CD8-positive, alpha-beta memory T cell (primary cell): ENCODE measurements around the gene SH3PXD2B. TPM values are rescaled to one million over a fixed set of nuclear protein-coding genes. Genes with fewer than 3 reads are reported as not detected.

Experiments
- CTCF ChIA-PET: fragments of 350-600 bp; sonication (Branson Sonifier 250); formaldehyde crosslinking; loops from one replicate; lab custom pipeline; 2021; ENCODE audit warnings: antibody characterized with exemption; lab: Charles Lee
- POLR2A ChIA-PET: fragments of 350-600 bp; sonication (Branson Sonifier 250); formaldehyde crosslinking; loops from one replicate; lab custom pipeline; 2021; ENCODE audit warnings: antibody characterized with exemption; lab: Charles Lee
- DNase-seq, 5 donors: peaks; one replicate each; pipeline versions ENCODE4 v3.0.0 to v3.0.0-alpha.2; 2020 to 2022; ENCODE audit warnings: mixed read lengths in 1 of 5
- H3K27ac ChIP-seq: one replicate; pipeline ENCODE4 v1.7.0; 2013; ENCODE audit warnings: low read depth, mild to moderate bottlenecking, low read length, moderate library complexity
- H3K27me3 ChIP-seq: 2 replicates; pipeline ENCODE4 v1.7.0; 2013; ENCODE audit warnings: low read length, mild to moderate bottlenecking; ENCODE audit not compliant: insufficient read depth, poor library complexity, severe bottlenecking
- H3K36me3 ChIP-seq: 2 replicates; pipeline ENCODE4 v1.7.0; 2013; ENCODE audit warnings: mild to moderate bottlenecking, low read length, moderate library complexity; ENCODE audit not compliant: insufficient read depth
- H3K4me1 ChIP-seq: 2 replicates; pipeline ENCODE4 v1.7.0; 2013; ENCODE audit warnings: mild to moderate bottlenecking, low read length, moderate library complexity; ENCODE audit not compliant: insufficient read depth
- H3K4me3 ChIP-seq: 2 replicates; pipeline ENCODE4 v1.7.0; 2013; ENCODE audit warnings: mild to moderate bottlenecking, low read length
- H3K9me3 ChIP-seq: 2 replicates; pipeline ENCODE4 v1.7.0; 2013; ENCODE audit warnings: mild to moderate bottlenecking, low read length
- H3K27ac Mint-ChIP-seq, 8 donors: one replicate each; pipeline ENCODE4 v1.8.0; 2020 to 2021; ENCODE audit warnings: mixed read lengths in 8 of 8, mild to moderate bottlenecking in 6 of 8, inconsistent platforms in 3 of 8, moderate library complexity in 3 of 8
- H3K27me3 Mint-ChIP-seq, 2 donors: one replicate each; pipeline ENCODE4 v1.8.0; 2020 to 2021; ENCODE audit warnings: mixed read lengths in 2 of 2, mild to moderate bottlenecking in 1 of 2, moderate library complexity in 1 of 2
- H3K36me3 Mint-ChIP-seq, 3 donors: one replicate each; pipeline ENCODE4 v1.8.0; 2020 to 2021; ENCODE audit warnings: mixed read lengths in 3 of 3, inconsistent platforms in 1 of 3, mild to moderate bottlenecking in 1 of 3
- H3K4me1 Mint-ChIP-seq, 3 donors: one replicate each; pipeline ENCODE4 v1.8.0; 2020 to 2021; ENCODE audit warnings: mixed read lengths in 3 of 3, inconsistent platforms in 1 of 3, mild to moderate bottlenecking in 1 of 3
- H3K4me3 Mint-ChIP-seq, 7 donors: one replicate each; pipeline ENCODE4 v1.8.0; 2020 to 2021; ENCODE audit warnings: mixed read lengths in 7 of 7, mild to moderate bottlenecking in 6 of 7, moderate library complexity in 4 of 7, inconsistent platforms in 2 of 7
- H3K9me3 Mint-ChIP-seq, 5 donors: one replicate each; pipeline ENCODE4 v1.8.0; 2020 to 2022; ENCODE audit warnings: mixed read lengths in 5 of 5, mild to moderate bottlenecking in 3 of 5, moderate library complexity in 2 of 5, inconsistent platforms in 1 of 5
- polyA plus RNA-seq: library from polyadenylated mRNA; unstranded; fragments of 300-500 nt; fragmentation: Illumina TruSeq; gene quantifications from one replicate; pipeline ENCODE4 v1.2.3, GENCODE V29; 2021
- total RNA-seq, 2 experiments: library from RNA; stranded (reverse); gene quantifications; one replicate each; pipeline ENCODE4 v1.2.3, GENCODE V29; 2021

Gene SH3PXD2B
- total and polyA plus RNA-seq, 3 experiments from 2014 or later, result 0.09 to 0.15 TPM; not detected in 1

- Mint-ChIP-seq H3K27me3 (peaks cover 11 to 30% of the 10 kb centered on the region in 2 donors), H3K36me3 (no peaks in the 10 kb centered on the region), H3K4me3 (no peak overlapping the region), H3K4me1 (peaks cover 4 to 6% (median 6%) of the 10 kb centered on the region in 3 donors), H3K9me3 (no peaks in the 10 kb centered on the region), H3K27ac (no peak overlapping the region)
- H3K4me3 ChIP-seq, result no peak overlapping the region
- H3K27me3 ChIP-seq, result no peaks in the 10 kb centered on the region
- CTCF ChIA-PET, result interaction anchor here (1.4 kb wide), 1 partner anchor 8 kb away, joined by 3 read pairs; no protein-coding TSS in a partner anchor
- POLR2A ChIA-PET, result no interaction called here
- H3K27ac ChIP-seq, result no peak overlapping the region
- H3K9me3 ChIP-seq, result no peaks in the 10 kb centered on the region
- no peaks in the 10 kb centered on the region for H3K36me3 ChIP-seq
- DNase-seq, result no peak
- no peaks in the 10 kb centered on the region for H3K4me1 ChIP-seq
Measured at GRCh38 chr5:172444110-172444510, 10.2 kb downstream of the SH3PXD2B start.

GRCh38 chr5:172443441-172444109 is 10.8 kb downstream of the SH3PXD2B start:
- Histone ChIP-seq H3K27me3 (no peaks in the 10 kb centered on the region), H3K27ac (no peak overlapping the region), H3K4me1 (no peaks in the 10 kb centered on the region), H3K4me3 (no peak overlapping the region), H3K9me3 (no peaks in the 10 kb centered on the region), H3K36me3 (no peaks in the 10 kb centered on the region)
- peaks cover 11 to 30% of the 10 kb centered on the region in 2 donors for H3K27me3 Mint-ChIP-seq
- no peaks in the 10 kb centered on the region for H3K36me3 Mint-ChIP-seq
- POLR2A ChIA-PET, result no interaction called here
- no peak for DNase-seq
- no peaks in the 10 kb centered on the region for H3K9me3 Mint-ChIP-seq
- H3K27ac Mint-ChIP-seq, result peak overlapping the region in 1 of 8 donors; percentile 91
- H3K4me1 Mint-ChIP-seq, result peaks cover 4 to 6% (median 6%) of the 10 kb centered on the region in 3 donors
- peak overlapping the region in 1 of 7 donors; percentile 29 for H3K4me3 Mint-ChIP-seq
- CTCF ChIA-PET, result interaction anchor here (1.4 kb wide), 1 partner anchor 9 kb away, joined by 3 read pairs; no protein-coding TSS in a partner anchor

- CTCF ChIA-PET, result interaction anchor here (1.4 kb wide), 2 partner anchors 8 to 10 kb away, joined by 3 to 4 read pairs; no protein-coding TSS in a partner anchor
- no peak overlapping the region for H3K27ac Mint-ChIP-seq
- no peaks in the 10 kb centered on the region for H3K36me3 ChIP-seq
Measured at GRCh38 chr5:172442592-172442991, 11.7 kb downstream of the SH3PXD2B start.

GRCh38 chr5:172441262-172441751 is 13.0 kb downstream of the SH3PXD2B start:
- no peaks in the 10 kb centered on the region for H3K4me1 ChIP-seq
- Mint-ChIP-seq H3K27ac (no peak overlapping the region), H3K4me1 (peaks cover 4 to 6% (median 6%) of the 10 kb centered on the region in 3 donors), H3K9me3 (no peaks in the 10 kb centered on the region), H3K4me3 (no peak overlapping the region), H3K27me3 (peaks cover 15 to 23% of the 10 kb centered on the region in 2 donors), H3K36me3 (no peaks in the 10 kb centered on the region)
- ChIA-PET CTCF (interaction anchor here (1.4 kb wide), 1 partner anchor 10 kb away, joined by 4 read pairs; no protein-coding TSS in a partner anchor), POLR2A (no interaction called here)
- no peak overlapping the region for H3K4me3 ChIP-seq
- DNase-seq, result no peak
- H3K27me3 ChIP-seq, result no peaks in the 10 kb centered on the region
- H3K27ac ChIP-seq, result no peak overlapping the region
- H3K9me3 ChIP-seq, result no peaks in the 10 kb centered on the region
- no peaks in the 10 kb centered on the region for H3K36me3 ChIP-seq

More at GRCh38 chr5:172442592-172442991, 11.7 kb downstream of the SH3PXD2B start:
- H3K27me3 Mint-ChIP-seq, result peaks cover 14 to 27% of the 10 kb centered on the region in 2 donors
- POLR2A ChIA-PET, result no interaction called here
- Histone ChIP-seq H3K4me3 (no peak overlapping the region), H3K4me1 (no peaks in the 10 kb centered on the region), H3K9me3 (no peaks in the 10 kb centered on the region), H3K27ac (no peak overlapping the region), H3K27me3 (no peaks in the 10 kb centered on the region)
- no peak for DNase-seq
- no peaks in the 10 kb centered on the region for H3K36me3 Mint-ChIP-seq
- H3K4me1 Mint-ChIP-seq, result peaks cover 4 to 6% (median 6%) of the 10 kb centered on the region in 3 donors
- no peaks in the 10 kb centered on the region for H3K9me3 Mint-ChIP-seq
- H3K4me3 Mint-ChIP-seq, result no peak overlapping the region

GRCh38 chr5:172440486-172440885 is 13.8 kb downstream of the SH3PXD2B start:
- no peaks in the 10 kb centered on the region for H3K27me3 ChIP-seq
- no peak overlapping the region for H3K27ac ChIP-seq
- ChIA-PET POLR2A (no interaction called here), CTCF (no interaction called here)
- no peak overlapping the region for H3K4me3 ChIP-seq
- peaks cover 4 to 6% (median 6%) of the 10 kb centered on the region in 3 donors for H3K4me1 Mint-ChIP-seq
- no peaks in the 10 kb centered on the region for H3K36me3 ChIP-seq
- no peaks in the 10 kb centered on the region for H3K36me3 Mint-ChIP-seq
- no peaks in the 10 kb centered on the region for H3K9me3 ChIP-seq
- H3K9me3 Mint-ChIP-seq, result no peaks in the 10 kb centered on the region
- H3K27ac Mint-ChIP-seq, result no peak overlapping the region
- peak in 1 of 5 donors; percentile 16 for DNase-seq
- H3K27me3 Mint-ChIP-seq, result peaks cover 15 to 28% of the 10 kb centered on the region in 2 donors
- H3K4me3 Mint-ChIP-seq, result no peak overlapping the region
- no peaks in the 10 kb centered on the region for H3K4me1 ChIP-seq

- POLR2A ChIA-PET, result no interaction called here
- H3K4me1 Mint-ChIP-seq, result peaks cover 4 to 6% (median 6%) of the 10 kb centered on the region in 3 donors
Measured at GRCh38 chr5:172439785-172440477, 14.4 kb downstream of the SH3PXD2B start.

GRCh38 chr5:172438319-172438668 is 16.0 kb downstream of the SH3PXD2B start:
- Mint-ChIP-seq H3K27me3 (peaks cover 5 to 24% of the 10 kb centered on the region in 2 donors), H3K9me3 (no peaks in the 10 kb centered on the region), H3K4me1 (peaks cover 1 to 3% (median 2%) of the 10 kb centered on the region in 3 donors), H3K4me3 (no peak overlapping the region), H3K36me3 (no peaks in the 10 kb centered on the region), H3K27ac (no peak overlapping the region)
- H3K9me3 ChIP-seq, result no peaks in the 10 kb centered on the region
- no peaks in the 10 kb centered on the region for H3K4me1 ChIP-seq
- POLR2A ChIA-PET, result no interaction called here
- no peaks in the 10 kb centered on the region for H3K27me3 ChIP-seq
- CTCF ChIA-PET, result interaction anchor here (0.9 kb wide), 1 partner anchor 13 kb away, joined by 5 read pairs; no protein-coding TSS in a partner anchor
- no peak overlapping the region for H3K4me3 ChIP-seq
- no peak for DNase-seq
- H3K36me3 ChIP-seq, result no peaks in the 10 kb centered on the region
- no peak overlapping the region for H3K27ac ChIP-seq

More at GRCh38 chr5:172439785-172440477, 14.4 kb downstream of the SH3PXD2B start:
- H3K9me3 ChIP-seq, result no peaks in the 10 kb centered on the region
- no peak overlapping the region for H3K27ac ChIP-seq
- Mint-ChIP-seq H3K27me3 (peaks cover 15 to 29% of the 10 kb centered on the region in 2 donors), H3K36me3 (no peaks in the 10 kb centered on the region), H3K9me3 (no peaks in the 10 kb centered on the region), H3K4me3 (no peak overlapping the region), H3K27ac (peak overlapping the region in 1 of 8 donors; percentile 65)
- no peaks in the 10 kb centered on the region for H3K36me3 ChIP-seq
- DNase-seq, result peak in 1 of 5 donors; percentile 26
- H3K4me1 ChIP-seq, result no peaks in the 10 kb centered on the region
- H3K4me3 ChIP-seq, result no peak overlapping the region
- H3K27me3 ChIP-seq, result no peaks in the 10 kb centered on the region
- CTCF ChIA-PET, result no interaction called here
